Left lobe of liver (tissue), 2 donors: ENCODE results near the gene KNOP1. TPM values are rescaled to one million over a fixed set of nuclear protein-coding genes. Genes with fewer than 3 reads are reported as not detected.
A peak's percentile ranks its signal among the peaks of the same experiment; 100 is the strongest.
"Not testable (repeated sequence)": the region's sequence is repeated elsewhere in the genome, so short reads cannot be mapped to it uniquely, and the experiment has no call there.

Experiments used
- ATAC-seq: fragments of 200-7000 bp; cut with Tn5 transposase; one replicate; pipeline ENCODE4 v1.9.1; 2020; ENCODE audit warnings: mild to moderate bottlenecking, moderate library complexity
- DNase-seq: peaks from one replicate; pipeline ENCODE4 v3.0.0-alpha.2; 2020; ENCODE audit warnings: low spot score
- total RNA-seq: library from RNA; stranded (reverse); gene quantifications from one replicate; pipeline ENCODE4 v1.2.1, GENCODE V29; 2021
- donor health status: DM: no; HTN: no; CAD: no; lungs with moderate emphysema.
- donor health status: DM: no; HTN: yes; CAD: no.

Gene KNOP1
- total RNA-seq, 1 donor from 2014 or later: 4.9 TPM

- no peak for ATAC-seq
- no peak for DNase-seq
Observed at GRCh38 chr16:19744670-19745069, 26.6 kb upstream of the KNOP1 start.

- ATAC-seq: peak; percentile 9
Observed at GRCh38 chr16:19743816-19744159, 25.8 kb upstream of the KNOP1 start.

GRCh38 chr16:19741354-19741753 is 23.3 kb upstream of the KNOP1 start:
- DNase-seq (no peak), ATAC-seq (no peak)

More at GRCh38 chr16:19743816-19744159, 25.8 kb upstream of the KNOP1 start:
- no peak for DNase-seq

- no peak for DNase-seq
- no peak for ATAC-seq
Observed at GRCh38 chr16:19737306-19738038, 19.4 kb upstream of the KNOP1 start.

GRCh38 chr16:19735074-19735867 is 17.2 kb upstream of the KNOP1 start:
- DNase-seq (no peak), ATAC-seq (no peak)

GRCh38 chr16:19733551-19733950 is 15.5 kb upstream of the KNOP1 start:
- ATAC-seq (no peak), DNase-seq (no peak)

- DNase-seq (no peak), ATAC-seq (no peak)
Observed at GRCh38 chr16:19728636-19728965, 10.6 kb upstream of the KNOP1 start.

GRCh38 chr16:19722981-19723380 is 5.0 kb upstream of the KNOP1 start:
- no peak for ATAC-seq
- no peak for DNase-seq

GRCh38 chr16:19722269-19722952 is 4.4 kb upstream of the KNOP1 start:
- DNase-seq (no peak), ATAC-seq (no peak)

GRCh38 chr16:19718624-19718965 is 568 bp upstream of the KNOP1 start:
- no peak for DNase-seq
- no peak for ATAC-seq

- ATAC-seq (no peak), DNase-seq (no peak)
Observed at GRCh38 chr16:19717314-19717713, 713 bp downstream of the KNOP1 start.

GRCh38 chr16:19716728-19717127 is 1.3 kb downstream of the KNOP1 start:
- not testable (repeated sequence) for ATAC-seq, DNase-seq

- no peak for DNase-seq
Observed at GRCh38 chr16:19716183-19716582, 1.8 kb downstream of the KNOP1 start.

GRCh38 chr16:19715566-19715965 is 2.5 kb downstream of the KNOP1 start:
- no peak for DNase-seq
- no peak for ATAC-seq

More at GRCh38 chr16:19716183-19716582, 1.8 kb downstream of the KNOP1 start:
- ATAC-seq: no peak

GRCh38 chr16:19713697-19714096 is 4.3 kb downstream of the KNOP1 start:
- DNase-seq (no peak), ATAC-seq (no peak)

GRCh38 chr16:19712418-19713058 is 5.5 kb downstream of the KNOP1 start:
- DNase-seq: no peak
- ATAC-seq: no peak

GRCh38 chr16:19711643-19712042 is 6.4 kb downstream of the KNOP1 start:
- DNase-seq (no peak), ATAC-seq (no peak)

GRCh38 chr16:19710991-19711545 is 7.0 kb downstream of the KNOP1 start:
- DNase-seq: no peak

GRCh38 chr16:19710191-19710908 is 7.7 kb downstream of the KNOP1 start:
- DNase-seq: no peak
- peak; percentile 23 for ATAC-seq

More at GRCh38 chr16:19710991-19711545, 7.0 kb downstream of the KNOP1 start:
- ATAC-seq: peak; percentile 22

GRCh38 chr16:19709381-19710136 is 8.5 kb downstream of the KNOP1 start:
- no peak for DNase-seq
- no peak for ATAC-seq
